HepG2 (cell line): ENCODE data around the gene RACGAP1. TPM values are rescaled to one million over a fixed set of nuclear protein-coding genes. Genes with fewer than 3 reads are reported as not detected.

Experiments
- ATAC-seq: fragments of 200-7000 bp; cut with Tn5 transposase; 3 replicates; pipeline ENCODE4 v1.9.1; 2020; ENCODE audit warnings: mild to moderate bottlenecking, moderate library complexity
- BruUV-seq: library from RNA; stranded (reverse); fragments of 400-500 nt; replicated peaks from 2 replicates; lab custom pipeline; 2021; lab: Mats Ljungman, UMichigan
- CTCF ChIA-PET: fragments of 300-600 bp; formaldehyde crosslinking; extraction: SDS; loops from one replicate; lab custom pipeline; 2021; ENCODE audit warnings: low total read pairs, inconsistent platforms, low intra/inter-chr PET ratio; lab: Yijun Ruan, JAX
- POLR2A ChIA-PET: fragments of 350-600 bp; sonication (Branson Sonifier 250); formaldehyde crosslinking; loops from one replicate; lab custom pipeline; 2020; ENCODE audit warnings: antibody characterized with exemption, inconsistent platforms; lab: Yijun Ruan, JAX
- DNase-seq: peaks from one replicate; pipeline ENCODE4 v3.0.0-alpha.2; 2015; ENCODE audit warnings: low spot score
- FAIRE-seq: peaks from 3 replicates; lab custom pipeline; 2011; peaks lifted over from hg19 to GRCh38; lab: Jason Lieb, UNC
- H2AFZ ChIP-seq: one replicate; pipeline ENCODE4 v1.6.1; 2011; ENCODE audit warnings: low read length, inconsistent platforms
- H3K27ac ChIP-seq: fragments of 300-600 bp; 3 replicates; pipeline ENCODE4 v1.8.0; 2011; ENCODE audit warnings: mixed run types, mild to moderate bottlenecking, mixed read lengths, low read length, inconsistent platforms; ENCODE audit not compliant: insufficient read depth; ENCODE audit errors: extremely low read length
- H3K27me3 ChIP-seq, 2 experiments: fragments of 200-600 bp in 1 of 2; 2 replicates in 1 of 2; 3 replicates in 1 of 2; pipeline versions ENCODE4 v1.6.0 to v1.8.0; 2011; ENCODE audit warnings: low read length in 2 of 2, mild to moderate bottlenecking in 2 of 2, moderate library complexity in 2 of 2, inconsistent platforms in 1 of 2; ENCODE audit not compliant: insufficient read depth in 2 of 2, control insufficient read depth in 1 of 2
- H3K36me3 ChIP-seq, 2 experiments: fragments of 200-600 bp in 1 of 2; replicated peaks in 1 of 2; 2 replicates in 1 of 2; 3 replicates in 1 of 2; pipeline versions ENCODE4 v1.5.1 to v1.8.0; 2011; ENCODE audit warnings: low read length in 2 of 2, inconsistent platforms in 1 of 2; ENCODE audit not compliant: insufficient read depth in 2 of 2, control insufficient read depth in 1 of 2
- H3K4me1 ChIP-seq: 2 replicates; pipeline ENCODE4 v1.5.1; 2012; ENCODE audit warnings: low read length, inconsistent platforms; ENCODE audit not compliant: insufficient read depth
- H3K4me2 ChIP-seq: 2 replicates; pipeline ENCODE4 v1.6.0; 2011; ENCODE audit warnings: low read depth, low read length, inconsistent platforms
- H3K4me3 ChIP-seq, 3 experiments: fragments of 200-600 bp in 1 of 3; sonication (generic), shearing (Covaris generic) in 1 of 3; replicated peaks in 1 of 3; 2 replicates each; pipeline ENCODE4 v1.5.1; 2011 to 2016; ENCODE audit warnings: low read length in 3 of 3, inconsistent platforms in 2 of 3, low read depth in 2 of 3, mild to moderate bottlenecking in 2 of 3, control low read depth in 1 of 3, mixed read lengths in 1 of 3; ENCODE audit not compliant: insufficient read depth in 1 of 3
- H3K79me2 ChIP-seq: one replicate; pipeline ENCODE4 v1.6.1; 2011; ENCODE audit warnings: low read length, inconsistent platforms; ENCODE audit not compliant: insufficient read depth
- H3K9ac ChIP-seq: 2 replicates; pipeline ENCODE4 v1.6.0; 2011; ENCODE audit warnings: mild to moderate bottlenecking, low read depth, low read length, inconsistent platforms; ENCODE audit not compliant: insufficient read depth
- H3K9me3 ChIP-seq: 2 replicates; pipeline ENCODE4 v1.5.1; 2012; ENCODE audit warnings: mild to moderate bottlenecking, low read length
- H4K20me1 ChIP-seq: 2 replicates; pipeline ENCODE4 v1.6.0; 2011; ENCODE audit warnings: inconsistent platforms, mild to moderate bottlenecking, low read length, moderate library complexity; ENCODE audit not compliant: insufficient read depth
- DNMT3B ChIP-seq: conservative IDR thresholded peaks from 2 replicates; pipeline ENCODE4 v1.6.1; 2016; ENCODE audit warnings: missing biosample characterization, control low read depth
- FOXK2 ChIP-seq: fragments of 450-650 bp; IDR thresholded peaks from 2 replicates; pipeline ENCODE4 v1.6.1; 2016
- GFI1 ChIP-seq: sonication (generic); formaldehyde crosslinking; IDR thresholded peaks from 2 replicates; pipeline ENCODE4 v1.5.0; 2020; ENCODE audit warnings: missing genetic modification reagents, mild to moderate bottlenecking, borderline replicate concordance
- HIVEP1 ChIP-seq: sonication (generic); formaldehyde crosslinking; IDR thresholded peaks from 2 replicates; pipeline ENCODE4 v1.4.0; 2020; ENCODE audit warnings: mild to moderate bottlenecking, missing genetic modification reagents
- MBD4 ChIP-seq: IDR thresholded peaks from 2 replicates; pipeline ENCODE4 v1.6.1; 2012; ENCODE audit warnings: low read length, inconsistent platforms, borderline replicate concordance
- NFKB2 ChIP-seq: sonication (generic); formaldehyde crosslinking; IDR thresholded peaks from 2 replicates; pipeline ENCODE4 v1.4.0; 2020; ENCODE audit warnings: missing genetic modification reagents, borderline replicate concordance
- POGZ ChIP-seq: sonication (generic); formaldehyde crosslinking; IDR thresholded peaks from 2 replicates; pipeline ENCODE4 v1.4.0; 2020; ENCODE audit warnings: mild to moderate bottlenecking, missing genetic modification reagents
- SMARCC2 ChIP-seq: fragments of 450-650 bp; IDR thresholded peaks from 2 replicates; pipeline ENCODE4 v1.6.1; 2017; ENCODE audit warnings: antibody characterized with exemption, mild to moderate bottlenecking
- ZBTB38 ChIP-seq: sonication (generic); formaldehyde crosslinking; IDR thresholded peaks from 2 replicates; pipeline ENCODE4 v1.5.1; 2020; ENCODE audit warnings: mild to moderate bottlenecking, missing genetic modification reagents
- ZNF264 ChIP-seq: sonication (generic); formaldehyde crosslinking; IDR thresholded peaks from 2 replicates; pipeline ENCODE4 v1.4.0; 2020; ENCODE audit warnings: missing genetic modification reagents
- ZNF512 ChIP-seq: sonication (generic); formaldehyde crosslinking; IDR thresholded peaks from 2 replicates; pipeline ENCODE4 v1.4.0; 2020; ENCODE audit warnings: mild to moderate bottlenecking, missing genetic modification reagents
- ZNF556 ChIP-seq: sonication (generic); formaldehyde crosslinking; IDR thresholded peaks from 2 replicates; pipeline ENCODE4 v1.4.0; 2020; ENCODE audit warnings: mild to moderate bottlenecking, missing genetic modification reagents, borderline replicate concordance
- ZNF75D ChIP-seq: sonication (generic); formaldehyde crosslinking; IDR thresholded peaks from 2 replicates; pipeline ENCODE4 v1.8.1; 2023; ENCODE audit warnings: missing genetic modification reagents, mild to moderate bottlenecking, borderline replicate concordance
- WGBS: methylation state at CpG from one replicate; pipeline ENCODE4 v1.1.6; 2017; ENCODE audit warnings: low lambda C conversion rate; 5-methylcytosine and 5-hydroxymethylcytosine counted together
- in situ Hi-C: cut with HindIII; loops from 2 replicates; pipeline ENCODE4 v1.10.0; 2017; ENCODE audit warnings: low pct_unique_long_range_greater_than_20kb; ENCODE audit not compliant: extremely low pct_ligation_motif_present
- intact Hi-C: fragments of 100-400 bp; cut with micrococcal nuclease; formaldehyde crosslinking; loops from one replicate; pipeline ENCODE4 v1.10.0; 2022; ENCODE audit not compliant: unreplicated experiment
- polyA plus RNA-seq, 8 experiments: library from polyadenylated mRNA; depleted of rRNA in 3 of 8; stranded (reverse) in 7 of 8; unstranded in 1 of 8; fragments of >200 nt; fragmentation: Illumina TruSeq in 4 of 8; extraction: Trizol in 4 of 8; gene quantifications; 2 replicates each; pipeline versions ENCODE4 v1.2.1 to v1.2.3, GENCODE V29; 2011 to 2016; ENCODE audit warnings: low read depth in 4 of 8, missing spikeins in 1 of 8, mixed read lengths in 1 of 8; ENCODE audit not compliant: insufficient read depth in 1 of 8
- total RNA-seq, 5 experiments: library from RNA; depleted of rRNA; stranded (reverse); fragments of >200 nt; fragmentation: Illumina TruSeq; extraction: Trizol; gene quantifications; 2 replicates each; pipeline ENCODE4 v1.2.3, GENCODE V29; 2016; ENCODE audit warnings: low read depth in 1 of 5
- TF ChIP-seq, protein P1 (sequence below), 2 experiments: sonication (generic) in 1 of 2; formaldehyde crosslinking in 1 of 2; IDR thresholded peaks; 2 replicates each; pipeline versions ENCODE4 v1.4.0 to v1.6.1; 2018 to 2020; ENCODE audit warnings: missing genetic modification reagents in 2 of 2, borderline replicate concordance in 1 of 2, low read depth in 1 of 2, mild to moderate bottlenecking in 1 of 2, missing biosample characterization in 1 of 2
- TF ChIP-seq, protein P2 (sequence below): sonication (generic); formaldehyde crosslinking; conservative IDR thresholded peaks from 2 replicates; pipeline ENCODE4 v1.4.0; 2020; ENCODE audit warnings: missing genetic modification reagents

Gene RACGAP1
- total and polyA plus RNA-seq, 2 of the 13 experiments (the other 11 are each of a cell fraction or from before 2014, with no cell fraction given), result 16.7 to 57.9 TPM

GRCh38 chr12:50040657-50041056, 15.4 kb upstream of the RACGAP1 start (continued):
- no peak for TF ChIP-seq SMARCC2

DNA sequence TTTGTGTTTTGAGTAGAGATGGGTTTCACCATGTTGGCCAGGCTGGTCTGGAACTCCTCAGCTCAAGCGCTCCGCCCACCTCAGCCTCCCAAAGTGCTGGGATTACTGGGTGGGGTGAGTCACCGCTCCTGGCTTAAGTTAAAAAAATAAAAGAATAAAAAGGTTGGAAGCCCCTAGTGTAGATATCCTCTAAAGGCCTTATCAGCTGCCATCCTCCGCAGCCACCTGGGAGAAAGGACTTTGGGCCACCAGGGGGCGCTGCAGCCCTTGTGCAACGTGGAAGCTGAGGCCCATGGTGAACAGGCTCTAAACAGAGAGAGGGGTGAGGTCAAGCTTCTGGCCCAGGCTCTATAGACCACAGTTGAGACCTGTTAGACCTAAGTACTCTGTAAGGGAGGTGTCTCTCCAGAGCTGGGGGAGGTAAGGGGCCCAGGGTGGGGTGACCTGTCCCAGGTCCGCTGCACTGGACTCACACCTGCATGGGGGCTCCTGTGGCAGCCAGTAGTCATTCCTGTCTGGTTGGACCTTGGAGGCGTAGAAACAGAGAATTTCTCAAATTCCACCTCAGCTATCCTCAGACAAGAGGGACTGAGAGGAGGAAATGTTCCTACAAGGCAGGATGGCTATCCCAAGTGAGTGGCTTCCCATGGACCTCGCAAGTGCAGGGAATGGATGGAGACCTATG, 14.0 kb upstream of the RACGAP1 start:
- intact Hi-C loops (loop anchor here (1.0 to 2.0 kb wide), 3 partner anchors 18 to 72 kb away; partner anchors contain the start of gene ASIC1), in situ Hi-C loops (no loop called here)
- Histone ChIP-seq H3K4me3 (no peak overlapping the region), H3K27ac (no peak overlapping the region), H2AFZ (no peak overlapping the region), H3K4me1 (peaks cover 19% of the 10 kb centered on the region), H3K9me3 (no peaks in the 10 kb centered on the region), H3K9ac (no peak overlapping the region), H3K79me2 (no peaks in the 10 kb centered on the region), H3K4me2 (peak overlapping the region; percentile 27; the same call in 1 of the 2 replicates), H4K20me1 (no peaks in the 10 kb centered on the region), H3K27me3 (peaks cover 5 to 25% of the 10 kb centered on the region in 2 experiments; a peak in 4 of 5 replicates), H3K36me3 (no peaks in the 10 kb centered on the region)
- ATAC-seq (peak; percentile 92), DNase-seq (peak; percentile 69), FAIRE-seq (peak; percentile 90)
- ChIA-PET CTCF (interaction anchor here (1.0 to 2.0 kb wide), 5 partner anchors 9 to 72 kb away, joined by 3 to 21 read pairs (median 5); no protein-coding TSS in a partner anchor), POLR2A (interaction anchor here (0.9 to 1.2 kb wide), 3 partner anchors 14 to 298 kb away, joined by 3 to 5 read pairs (median 3); partner anchors contain the start of genes RACGAP1 and TMBIM6)
- 23% methylated on average over 8 of the region's 9 CpGs for WGBS
- BruUV-seq, result no TSS peak
- no peak for TF ChIP-seq ZNF264 (CRISPR knock-in tag)
- no peak for TF ChIP-seq HIVEP1 (CRISPR knock-in tag)
- no peak for TF ChIP-seq ZNF75D (CRISPR knock-in tag)
- no peak for TF ChIP-seq GFI1 (CRISPR knock-in tag)
- TF ChIP-seq POGZ (CRISPR knock-in tag), result no peak
- no peak for TF ChIP-seq MBD4
- TF ChIP-seq FOXK2, result no peak
- TF ChIP-seq, protein P1, sequence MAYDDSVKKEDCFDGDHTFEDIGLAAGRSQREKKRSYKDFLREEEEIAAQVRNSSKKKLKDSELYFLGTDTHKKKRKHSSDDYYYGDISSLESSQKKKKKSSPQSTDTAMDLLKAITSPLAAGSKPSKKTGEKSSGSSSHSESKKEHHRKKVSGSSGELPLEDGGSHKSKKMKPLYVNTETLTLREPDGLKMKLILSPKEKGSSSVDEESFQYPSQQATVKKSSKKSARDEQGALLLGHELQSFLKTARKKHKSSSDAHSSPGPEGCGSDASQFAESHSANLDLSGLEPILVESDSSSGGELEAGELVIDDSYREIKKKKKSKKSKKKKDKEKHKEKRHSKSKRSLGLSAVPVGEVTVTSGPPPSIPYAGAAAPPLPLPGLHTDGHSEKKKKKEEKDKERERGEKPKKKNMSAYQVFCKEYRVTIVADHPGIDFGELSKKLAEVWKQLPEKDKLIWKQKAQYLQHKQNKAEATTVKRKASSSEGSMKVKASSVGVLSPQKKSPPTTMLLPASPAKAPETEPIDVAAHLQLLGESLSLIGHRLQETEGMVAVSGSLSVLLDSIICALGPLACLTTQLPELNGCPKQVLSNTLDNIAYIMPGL (CRISPR knock-in tag; IDR thresholded peaks at IDR 0.05; ENCODE audit: borderline replicate concordance in 1 of 2, low read depth in 1 of 2), result peak in 1 of 2 experiments; percentile 43; a peak in 1 of 4 replicates
- TF ChIP-seq, protein P2, sequence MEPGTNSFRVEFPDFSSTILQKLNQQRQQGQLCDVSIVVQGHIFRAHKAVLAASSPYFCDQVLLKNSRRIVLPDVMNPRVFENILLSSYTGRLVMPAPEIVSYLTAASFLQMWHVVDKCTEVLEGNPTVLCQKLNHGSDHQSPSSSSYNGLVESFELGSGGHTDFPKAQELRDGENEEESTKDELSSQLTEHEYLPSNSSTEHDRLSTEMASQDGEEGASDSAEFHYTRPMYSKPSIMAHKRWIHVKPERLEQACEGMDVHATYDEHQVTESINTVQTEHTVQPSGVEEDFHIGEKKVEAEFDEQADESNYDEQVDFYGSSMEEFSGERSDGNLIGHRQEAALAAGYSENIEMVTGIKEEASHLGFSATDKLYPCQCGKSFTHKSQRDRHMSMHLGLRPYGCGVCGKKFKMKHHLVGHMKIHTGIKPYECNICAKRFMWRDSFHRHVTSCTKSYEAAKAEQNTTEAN (CRISPR knock-in tag), result no peak
- TF ChIP-seq ZNF512 (CRISPR knock-in tag), result no peak
- no peak for TF ChIP-seq ZNF556 (CRISPR knock-in tag)
- TF ChIP-seq DNMT3B (CRISPR knock-in tag), result no peak
- TF ChIP-seq NFKB2 (CRISPR knock-in tag), result no peak; the same call in 1 of the 2 replicates
- TF ChIP-seq ZBTB38 (CRISPR knock-in tag), result no peak
